HepG2 (cell line): ENCODE measurements around the gene CTNNA1. TPM values are rescaled to one million over a fixed set of nuclear protein-coding genes. Genes with fewer than 3 reads are reported as not detected.

Experiments
- ATAC-seq: fragments of 200-7000 bp; cut with Tn5 transposase; 3 replicates; pipeline ENCODE4 v1.9.1; 2020; ENCODE audit warnings: mild to moderate bottlenecking, moderate library complexity
- BruUV-seq: library from RNA; stranded (reverse); fragments of 400-500 nt; replicated peaks from 2 replicates; lab custom pipeline; 2021; lab: Mats Ljungman, UMichigan
- CTCF ChIA-PET: fragments of 300-600 bp; formaldehyde crosslinking; extraction: SDS; loops from one replicate; lab custom pipeline; 2021; ENCODE audit warnings: low total read pairs, inconsistent platforms, low intra/inter-chr PET ratio; lab: Yijun Ruan, JAX
- POLR2A ChIA-PET: fragments of 350-600 bp; sonication (Branson Sonifier 250); formaldehyde crosslinking; loops from one replicate; lab custom pipeline; 2020; ENCODE audit warnings: antibody characterized with exemption, inconsistent platforms; lab: Yijun Ruan, JAX
- DNase-seq: peaks from one replicate; pipeline ENCODE4 v3.0.0-alpha.2; 2015; ENCODE audit warnings: low spot score
- FAIRE-seq: peaks from 3 replicates; lab custom pipeline; 2011; peaks lifted over from hg19 to GRCh38; lab: Jason Lieb, UNC
- H2AFZ ChIP-seq: one replicate; pipeline ENCODE4 v1.6.1; 2011; ENCODE audit warnings: low read length, inconsistent platforms
- H3K27ac ChIP-seq: fragments of 300-600 bp; 3 replicates; pipeline ENCODE4 v1.8.0; 2011; ENCODE audit warnings: mixed run types, mild to moderate bottlenecking, mixed read lengths, low read length, inconsistent platforms; ENCODE audit not compliant: insufficient read depth; ENCODE audit errors: extremely low read length
- H3K27me3 ChIP-seq, 2 experiments: fragments of 200-600 bp in 1 of 2; 2 replicates in 1 of 2; 3 replicates in 1 of 2; pipeline versions ENCODE4 v1.6.0 to v1.8.0; 2011; ENCODE audit warnings: low read length in 2 of 2, mild to moderate bottlenecking in 2 of 2, moderate library complexity in 2 of 2, inconsistent platforms in 1 of 2; ENCODE audit not compliant: insufficient read depth in 2 of 2, control insufficient read depth in 1 of 2
- H3K36me3 ChIP-seq, 2 experiments: fragments of 200-600 bp in 1 of 2; replicated peaks in 1 of 2; 2 replicates in 1 of 2; 3 replicates in 1 of 2; pipeline versions ENCODE4 v1.5.1 to v1.8.0; 2011; ENCODE audit warnings: low read length in 2 of 2, inconsistent platforms in 1 of 2; ENCODE audit not compliant: insufficient read depth in 2 of 2, control insufficient read depth in 1 of 2
- H3K4me1 ChIP-seq: 2 replicates; pipeline ENCODE4 v1.5.1; 2012; ENCODE audit warnings: low read length, inconsistent platforms; ENCODE audit not compliant: insufficient read depth
- H3K4me2 ChIP-seq: 2 replicates; pipeline ENCODE4 v1.6.0; 2011; ENCODE audit warnings: low read depth, low read length, inconsistent platforms
- H3K4me3 ChIP-seq, 3 experiments: fragments of 200-600 bp in 1 of 3; sonication (generic), shearing (Covaris generic) in 1 of 3; replicated peaks in 1 of 3; 2 replicates each; pipeline ENCODE4 v1.5.1; 2011 to 2016; ENCODE audit warnings: low read length in 3 of 3, inconsistent platforms in 2 of 3, low read depth in 2 of 3, mild to moderate bottlenecking in 2 of 3, control low read depth in 1 of 3, mixed read lengths in 1 of 3; ENCODE audit not compliant: insufficient read depth in 1 of 3
- H3K79me2 ChIP-seq: one replicate; pipeline ENCODE4 v1.6.1; 2011; ENCODE audit warnings: low read length, inconsistent platforms; ENCODE audit not compliant: insufficient read depth
- H3K9ac ChIP-seq: 2 replicates; pipeline ENCODE4 v1.6.0; 2011; ENCODE audit warnings: mild to moderate bottlenecking, low read depth, low read length, inconsistent platforms; ENCODE audit not compliant: insufficient read depth
- H3K9me3 ChIP-seq: 2 replicates; pipeline ENCODE4 v1.5.1; 2012; ENCODE audit warnings: mild to moderate bottlenecking, low read length
- H4K20me1 ChIP-seq: 2 replicates; pipeline ENCODE4 v1.6.0; 2011; ENCODE audit warnings: inconsistent platforms, mild to moderate bottlenecking, low read length, moderate library complexity; ENCODE audit not compliant: insufficient read depth
- EZH2 ChIP-seq: conservative IDR thresholded peaks from 2 replicates; pipeline ENCODE4 v1.6.1; 2012; ENCODE audit warnings: mild to moderate bottlenecking, low read depth, low read length, moderate library complexity
- GLMP ChIP-seq: sonication (generic); formaldehyde crosslinking; IDR thresholded peaks from 2 replicates; pipeline ENCODE4 v1.9.0; 2021; ENCODE audit warnings: missing genetic modification reagents, mild to moderate bottlenecking, borderline replicate concordance
- MLLT10 ChIP-seq: sonication (generic); formaldehyde crosslinking; IDR thresholded peaks from 2 replicates; pipeline ENCODE4 v1.4.0; 2020; ENCODE audit warnings: missing genetic modification reagents
- RBM22 ChIP-seq: fragments of 200-400 bp; formaldehyde crosslinking; optimal IDR thresholded peaks from 2 replicates; pipeline ENCODE3; 2017; ENCODE audit warnings: mild to moderate bottlenecking, low read length, moderate library complexity
- SIX1 ChIP-seq: sonication (generic); formaldehyde crosslinking; IDR thresholded peaks from 2 replicates; pipeline ENCODE4 v1.4.0; 2020; ENCODE audit warnings: missing genetic modification reagents, borderline replicate concordance
- SMC3 ChIP-seq: IDR thresholded peaks from 2 replicates; pipeline ENCODE4 v1.6.1; 2011; ENCODE audit warnings: low read length, improper control_type of control experiment
- STAG1 ChIP-seq: sonication (generic); formaldehyde crosslinking; IDR thresholded peaks from 2 replicates; pipeline ENCODE4 v1.4.0; 2020; ENCODE audit warnings: missing genetic modification reagents
- TEAD2 ChIP-seq: sonication (generic); formaldehyde crosslinking; IDR thresholded peaks from 2 replicates; pipeline ENCODE4 v1.9.0; 2021; ENCODE audit warnings: missing genetic modification reagents
- TERF1 ChIP-seq: sonication (generic); formaldehyde crosslinking; IDR thresholded peaks from 2 replicates; pipeline ENCODE4 v1.8.0; 2022; ENCODE audit warnings: mild to moderate bottlenecking, missing genetic modification reagents, moderate library complexity
- ZEB1 ChIP-seq: IDR thresholded peaks from 2 replicates; pipeline ENCODE4 v1.6.1; 2012; ENCODE audit warnings: mild to moderate bottlenecking, low read depth, inconsistent platforms; ENCODE audit not compliant: insufficient replicate concordance
- ZFAT ChIP-seq: sonication (generic); formaldehyde crosslinking; conservative IDR thresholded peaks from 2 replicates; pipeline ENCODE4 v1.8.1; 2023; ENCODE audit warnings: missing genetic modification reagents, inconsistent platforms
- ZNF362 ChIP-seq: sonication (generic); formaldehyde crosslinking; IDR thresholded peaks from 2 replicates; pipeline ENCODE4 v1.4.0; 2020; ENCODE audit warnings: missing genetic modification reagents, mild to moderate bottlenecking, borderline replicate concordance
- ZNF513 ChIP-seq: sonication (generic); formaldehyde crosslinking; conservative IDR thresholded peaks from 2 replicates; pipeline ENCODE4 v1.5.0; 2020; ENCODE audit warnings: missing genetic modification reagents
- ZNF552 ChIP-seq: sonication (generic); formaldehyde crosslinking; IDR thresholded peaks from 2 replicates; pipeline ENCODE4 v1.9.0; 2022; ENCODE audit warnings: missing genetic modification reagents, mild to moderate bottlenecking, borderline replicate concordance
- ZNF652 ChIP-seq: IDR thresholded peaks from 2 replicates; pipeline ENCODE4 v1.6.1; 2016; ENCODE audit warnings: low read depth, borderline replicate concordance
- in situ Hi-C: cut with HindIII; loops from 2 replicates; pipeline ENCODE4 v1.10.0; 2017; ENCODE audit warnings: low pct_unique_long_range_greater_than_20kb; ENCODE audit not compliant: extremely low pct_ligation_motif_present
- intact Hi-C: fragments of 100-400 bp; cut with micrococcal nuclease; formaldehyde crosslinking; loops from one replicate; pipeline ENCODE4 v1.10.0; 2022; ENCODE audit not compliant: unreplicated experiment
- polyA plus RNA-seq, 8 experiments: library from polyadenylated mRNA; depleted of rRNA in 3 of 8; stranded (reverse) in 7 of 8; unstranded in 1 of 8; fragments of >200 nt; fragmentation: Illumina TruSeq in 4 of 8; extraction: Trizol in 4 of 8; gene quantifications; 2 replicates each; pipeline versions ENCODE4 v1.2.1 to v1.2.3, GENCODE V29; 2011 to 2016; ENCODE audit warnings: low read depth in 4 of 8, missing spikeins in 1 of 8, mixed read lengths in 1 of 8; ENCODE audit not compliant: insufficient read depth in 1 of 8
- total RNA-seq, 5 experiments: library from RNA; depleted of rRNA; stranded (reverse); fragments of >200 nt; fragmentation: Illumina TruSeq; extraction: Trizol; gene quantifications; 2 replicates each; pipeline ENCODE4 v1.2.3, GENCODE V29; 2016; ENCODE audit warnings: low read depth in 1 of 5
- TF ChIP-seq, protein P1 (sequence below): sonication (generic); formaldehyde crosslinking; IDR thresholded peaks from 2 replicates; pipeline ENCODE4 v1.4.0; 2020; ENCODE audit warnings: missing genetic modification reagents

The CTNNA1 gene
- total and polyA plus RNA-seq, 2 of the 13 experiments (the other 11 are each of a cell fraction or from before 2014, with no cell fraction given) = 66.8 to 162 TPM

- TF ChIP-seq, protein P1, sequence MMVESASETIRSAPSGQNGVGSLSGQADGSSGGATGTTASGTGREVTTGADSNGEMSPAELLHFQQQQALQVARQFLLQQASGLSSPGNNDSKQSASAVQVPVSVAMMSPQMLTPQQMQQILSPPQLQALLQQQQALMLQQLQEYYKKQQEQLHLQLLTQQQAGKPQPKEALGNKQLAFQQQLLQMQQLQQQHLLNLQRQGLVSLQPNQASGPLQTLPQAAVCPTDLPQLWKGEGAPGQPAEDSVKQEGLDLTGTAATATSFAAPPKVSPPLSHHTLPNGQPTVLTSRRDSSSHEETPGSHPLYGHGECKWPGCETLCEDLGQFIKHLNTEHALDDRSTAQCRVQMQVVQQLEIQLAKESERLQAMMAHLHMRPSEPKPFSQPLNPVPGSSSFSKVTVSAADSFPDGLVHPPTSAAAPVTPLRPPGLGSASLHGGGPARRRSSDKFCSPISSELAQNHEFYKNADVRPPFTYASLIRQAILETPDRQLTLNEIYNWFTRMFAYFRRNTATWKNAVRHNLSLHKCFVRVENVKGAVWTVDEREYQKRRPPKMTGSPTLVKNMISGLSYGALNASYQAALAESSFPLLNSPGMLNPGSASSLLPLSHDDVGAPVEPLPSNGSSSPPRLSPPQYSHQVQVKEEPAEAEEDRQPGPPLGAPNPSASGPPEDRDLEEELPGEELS = no peak
- TF ChIP-seq RBM22 = no peak
- no peak for TF ChIP-seq TEAD2
- no peak for TF ChIP-seq MLLT10 (CRISPR knock-in tag)
- no peak for TF ChIP-seq ZNF552 (CRISPR knock-in tag)
Measured at GRCh38 chr5:138784590-138784989, 31.4 kb downstream of the CTNNA1 start (continued).

GRCh38 chr5:138789771-138790242, 36.6 kb downstream of the CTNNA1 start:
- ChIA-PET POLR2A (interaction anchor here (1.3 kb wide), 1 partner anchor 11 kb away, joined by 3 read pairs; no protein-coding TSS in a partner anchor), CTCF (interaction anchor here (0.7 to 0.8 kb wide), 2 partner anchors 37 to 148 kb away, joined by 3 to 4 read pairs; partner anchors contain the start of gene CTNNA1)
- DNase-seq (peak; percentile 52), FAIRE-seq (no peak), ATAC-seq (peak; percentile 84)
- Histone ChIP-seq H4K20me1 (peaks cover 6% of the 10 kb centered on the region), H2AFZ (no peak overlapping the region), H3K9me3 (no peaks in the 10 kb centered on the region), H3K27me3 (no peaks in the 10 kb centered on the region), H3K27ac (no peak overlapping the region), H3K4me1 (no peaks in the 10 kb centered on the region), H3K36me3 (peaks cover 9 to 24% of the 10 kb centered on the region in 2 experiments), H3K4me3 (no peak overlapping the region), H3K79me2 (peaks cover 52% of the 10 kb centered on the region), H3K9ac (no peak overlapping the region), H3K4me2 (no peak overlapping the region)
- in situ Hi-C loops (no loop called here), intact Hi-C loops (no loop called here)
- BruUV-seq = no TSS peak
- TF ChIP-seq ZFAT (CRISPR knock-in tag) (no peak), STAG1 (CRISPR knock-in tag) (peak; percentile 43), ZNF652 (CRISPR knock-in tag) (0 out of 2 replicates have a peak, but pooled peaks have one; percentile 8), TERF1 (no peak), EZH2 (no peak), ZEB1 (no peak), SMC3 (peak; percentile 11; the same call in 1 of the 2 replicates), ZNF513 (CRISPR knock-in tag) (no peak), SIX1 (CRISPR knock-in tag) (peak; percentile 74; the same call in 1 of the 2 replicates), GLMP (no peak), ZNF362 (CRISPR knock-in tag) (peak; percentile 63; the same call in 1 of the 2 replicates)
